AG08395 (cell line): Measurements from ENCODE around the gene DTWD1.
"Not testable (repeated sequence)": the region's sequence is repeated elsewhere in the genome, so short reads cannot be mapped to it uniquely, and the experiment has no call there.

Experiments
- DNase-seq: peaks from one replicate; pipeline ENCODE4 v3.0.0; 2012; ENCODE audit warnings: mixed read lengths, low spot score

DTWD1 gene

GRCh38 chr15:49620658-49621368 is at the start of gene DTWD1, which contains the start of gene FAM227B:
TSS of gene DTWD1 (plus strand) at chr15:49621048. CDS start at chr15:49625168, 4,120 bp downstream.
TSS of gene FAM227B (minus strand) at chr15:49620818. CDS start at chr15:49615171, 5,647 bp downstream.
- DNase-seq, result peak; percentile 94

GRCh38 chr15:49573421-49573820 is 47.4 kb upstream of the DTWD1 start:
- no peak for DNase-seq

GRCh38 chr15:49589030-49589429 is 31.8 kb upstream of the DTWD1 start:
- DNase-seq, result no peak

- DNase-seq, result not testable (repeated sequence)
Observed at GRCh38 chr15:49592829-49593316, 28.0 kb upstream of the DTWD1 start.

GRCh38 chr15:49604625-49605409 is 16.0 kb upstream of the DTWD1 start:
- DNase-seq, result no peak

- no peak for DNase-seq
Observed at GRCh38 chr15:49605588-49605987, 15.3 kb upstream of the DTWD1 start.

GRCh38 chr15:49606594-49606993 is 14.3 kb upstream of the DTWD1 start:
- DNase-seq, result no peak

GRCh38 chr15:49610157-49610918 is 10.5 kb upstream of the DTWD1 start:
- no peak for DNase-seq

- not testable (repeated sequence) for DNase-seq
Observed at GRCh38 chr15:49612240-49612639, 8.6 kb upstream of the DTWD1 start.

- DNase-seq, result no peak
Observed at GRCh38 chr15:49619226-49619625, 1.6 kb upstream of the DTWD1 start.

GRCh38 chr15:49620199-49620598 is 649 bp upstream of the DTWD1 start:
- DNase-seq, result peak; percentile 10

- DNase-seq, result no peak
Observed at GRCh38 chr15:49621401-49621811, 558 bp downstream of the DTWD1 start.

GRCh38 chr15:49621887-49622286 is 1.0 kb downstream of the DTWD1 start:
- DNase-seq, result no peak

GRCh38 chr15:49622561-49622960 is 1.7 kb downstream of the DTWD1 start:
- no peak for DNase-seq

- peak; percentile 66 for DNase-seq
Observed at GRCh38 chr15:49624056-49624455, 3.2 kb downstream of the DTWD1 start.

- DNase-seq, result no peak
Observed at GRCh38 chr15:49625460-49626036, 4.7 kb downstream of the DTWD1 start.

- peak; percentile 41 for DNase-seq
Observed at GRCh38 chr15:49627407-49627877, 6.6 kb downstream of the DTWD1 start.

GRCh38 chr15:49628379-49628778 is 7.5 kb downstream of the DTWD1 start:
- no peak for DNase-seq

- DNase-seq, result no peak
Observed at GRCh38 chr15:49637857-49638256, 17.0 kb downstream of the DTWD1 start.

- no peak for DNase-seq
Observed at GRCh38 chr15:49644364-49644794, 23.5 kb downstream of the DTWD1 start.

- DNase-seq, result no peak
Observed at GRCh38 chr15:49645277-49645676, 24.4 kb downstream of the DTWD1 start.

GRCh38 chr15:49645941-49646340 is 25.1 kb downstream of the DTWD1 start:
- peak; percentile 34 for DNase-seq
